GM11168 (cell line): Measurements from ENCODE around the gene MUC13.

Experiments used
- in situ Hi-C: fragments of 300-500 bp; cut with MboI; formaldehyde crosslinking; loops from one replicate; pipeline ENCODE4 v1.12.0; 2022; ENCODE audit warnings: low sequenced_read_pairs; ENCODE audit not compliant: unreplicated experiment

MUC13 gene

DNA sequence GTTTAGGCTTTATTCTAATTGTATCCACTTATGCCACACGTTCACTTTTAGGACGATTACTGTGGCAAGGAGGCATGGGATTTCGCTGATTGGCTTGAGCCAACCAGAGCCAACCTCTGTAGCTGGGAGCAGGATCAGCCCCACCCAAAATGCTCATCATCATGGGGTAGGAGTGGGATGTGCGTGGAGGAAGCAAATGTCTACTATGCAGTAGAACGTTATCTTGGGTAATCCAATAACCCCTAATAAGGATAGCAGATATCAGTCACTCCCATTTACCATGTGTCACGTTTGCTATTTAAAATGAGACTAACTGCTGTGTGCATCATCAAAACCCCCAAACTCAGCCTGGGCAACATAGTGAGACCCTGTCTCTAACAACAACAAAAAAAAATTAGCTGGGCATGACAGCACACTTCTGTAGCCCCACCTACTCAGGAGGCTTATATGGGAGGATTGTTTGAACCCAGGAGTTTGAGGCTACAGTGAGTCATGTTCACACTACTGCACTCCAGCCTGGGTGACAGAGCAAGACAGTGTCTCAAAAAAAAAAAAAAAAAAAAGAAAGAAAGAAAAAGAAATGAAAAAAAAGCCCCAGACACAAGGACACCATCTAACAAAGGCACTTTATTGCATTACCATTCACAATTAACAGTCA, 29.6 kb downstream of the MUC13 start:
- in situ Hi-C loops, result loop anchor here (5.0 kb wide), 1 partner anchor 143 kb away; no protein-coding TSS in a partner anchor

DNA sequence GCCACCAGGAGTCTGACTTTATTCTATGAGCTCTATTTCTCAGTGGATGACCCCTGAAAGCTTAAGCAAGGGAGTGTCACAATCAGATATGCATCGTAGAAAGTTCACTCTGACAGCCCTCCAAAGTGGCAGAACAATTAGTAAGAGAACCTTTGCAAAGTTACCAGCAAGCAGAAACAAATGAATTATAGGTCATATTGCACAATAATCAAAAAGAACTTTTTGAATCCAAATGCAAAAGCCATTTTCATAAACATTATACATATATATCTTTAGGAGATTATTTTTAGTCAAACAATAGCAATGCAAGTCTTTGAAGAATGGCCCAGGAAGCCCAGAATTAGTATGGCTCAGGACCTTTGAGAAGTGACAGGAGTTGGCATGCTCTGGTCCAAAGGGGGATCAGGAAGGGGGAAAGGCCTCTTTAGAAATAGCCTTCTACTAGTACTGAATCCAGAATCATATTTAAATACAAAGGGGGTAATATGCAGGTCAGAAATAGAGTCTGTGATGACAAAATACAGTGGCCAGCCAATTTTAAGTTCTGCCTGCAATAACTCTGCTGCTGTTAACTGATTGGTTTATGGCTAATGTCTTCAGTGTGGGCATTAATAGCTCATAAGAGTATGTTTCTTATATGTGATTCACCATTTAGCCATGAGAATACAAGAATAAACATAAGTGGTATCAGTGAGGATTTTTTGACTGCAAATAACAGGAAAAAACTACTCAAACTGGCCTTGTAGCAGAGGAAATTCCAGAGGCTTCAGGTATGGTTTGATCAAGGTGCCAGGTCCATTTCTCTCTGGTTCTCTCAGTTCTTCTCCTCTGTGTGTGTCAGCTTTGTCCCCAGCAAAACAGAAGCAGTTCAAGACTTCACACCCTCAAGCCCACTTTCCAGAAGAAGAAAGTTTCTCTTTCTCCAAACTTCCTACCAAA, 30.4 kb downstream of the MUC13 start:
- in situ Hi-C loops, result loop anchor here (5.0 kb wide), 1 partner anchor 142 kb away; no protein-coding TSS in a partner anchor

DNA sequence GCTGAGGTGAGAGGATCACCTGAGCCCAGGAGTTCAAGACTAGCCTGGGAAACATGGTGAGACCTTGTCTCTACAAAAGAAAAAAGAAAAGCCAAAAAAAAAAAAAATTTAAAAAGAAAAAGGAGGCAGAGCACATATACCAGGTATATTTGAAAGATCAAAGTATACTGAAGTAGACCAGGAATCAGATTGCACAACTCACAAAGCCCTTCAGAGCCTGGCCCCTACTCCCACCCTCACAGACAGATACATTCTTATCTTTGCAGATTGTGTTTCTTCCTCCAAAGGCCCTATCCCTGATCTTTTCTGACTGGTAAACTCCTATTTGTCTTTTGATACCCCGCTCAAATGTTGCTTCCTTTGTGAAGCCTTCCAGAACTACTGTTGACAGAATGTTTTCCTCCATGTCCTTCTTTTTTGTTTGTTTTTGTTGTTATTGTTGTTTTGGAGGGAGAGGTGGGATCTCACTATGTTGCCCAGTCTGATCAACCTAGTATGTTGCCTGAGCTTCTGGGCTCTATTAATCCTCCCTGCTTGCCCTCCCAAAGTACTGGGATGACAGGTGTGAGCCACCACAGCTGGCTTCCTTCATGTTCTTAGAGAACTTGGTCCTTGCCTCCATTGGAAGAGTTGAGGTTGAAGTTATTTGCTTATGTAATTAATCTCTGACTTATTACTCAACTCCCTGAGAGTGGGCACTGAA, 37.6 kb downstream of the MUC13 start:
- in situ Hi-C loops, result no loop called here

DNA sequence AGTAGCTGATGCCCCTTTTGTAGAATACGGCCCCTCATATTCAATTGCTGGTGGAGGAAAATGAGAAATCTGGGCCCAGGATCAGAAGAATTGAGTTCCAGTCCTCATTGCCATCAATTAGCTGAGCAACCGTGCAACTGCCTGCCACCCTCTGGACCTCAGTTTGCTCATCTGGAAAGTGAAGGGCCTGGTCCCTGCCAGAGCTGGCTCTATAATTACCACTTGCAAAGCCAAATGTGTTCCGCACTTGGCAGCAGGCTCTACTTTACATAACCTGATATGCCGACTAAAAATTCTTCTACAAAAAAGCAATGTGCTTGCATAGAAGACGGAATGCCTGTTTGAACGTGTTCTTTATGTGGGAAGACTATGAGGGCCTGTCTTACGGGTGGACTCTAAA, 38.8 kb downstream of the MUC13 start:
- in situ Hi-C loops, result no loop called here

DNA sequence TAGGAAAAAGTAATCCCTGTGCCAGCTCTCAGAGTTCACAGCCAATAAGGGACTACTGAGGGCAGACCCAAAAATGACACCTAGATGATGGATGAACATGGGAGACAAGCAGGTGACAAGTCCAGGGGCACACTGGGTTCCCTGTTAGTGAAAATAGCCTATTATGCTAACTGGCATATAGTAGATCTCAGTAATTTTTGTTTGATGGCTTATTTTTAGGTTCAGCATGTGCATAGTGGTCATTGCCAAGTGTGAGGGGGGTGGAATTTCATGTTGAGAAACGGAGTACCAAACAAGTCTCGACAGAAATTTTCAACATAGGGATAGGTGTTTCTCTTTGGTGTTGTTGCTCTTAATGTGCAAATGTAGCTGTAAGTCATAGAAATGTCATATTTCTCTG, 41.0 kb downstream of the MUC13 start:
- in situ Hi-C loops, result no loop called here

DNA sequence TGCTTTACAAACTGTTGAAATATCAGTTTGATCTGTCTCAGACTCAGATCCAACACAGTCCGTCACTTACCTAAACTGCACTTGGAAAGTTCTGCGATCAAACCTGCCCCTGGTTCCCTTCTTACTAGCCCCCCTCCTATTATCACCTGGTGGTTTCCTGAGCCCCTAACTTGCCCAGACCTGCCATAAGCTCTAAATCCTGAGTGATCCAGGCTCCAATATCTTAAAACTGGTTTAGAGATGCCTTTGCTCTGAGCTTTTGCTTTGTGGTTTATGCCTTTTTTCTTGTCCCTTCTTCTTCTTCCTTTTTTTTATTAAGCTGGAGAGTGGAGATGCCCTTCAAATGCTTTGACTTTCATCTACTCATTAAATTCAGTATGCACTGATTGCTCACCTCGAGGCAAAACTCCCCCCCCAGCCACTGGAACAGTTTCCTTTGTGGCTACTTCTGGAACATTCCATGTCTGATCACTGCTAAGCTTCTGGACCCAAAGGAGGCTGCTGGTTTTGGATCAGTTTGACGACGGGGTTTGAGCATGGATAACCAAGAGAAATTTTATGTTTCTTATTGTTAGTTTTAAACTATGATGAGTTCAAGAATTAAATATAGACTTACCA, 43.9 kb downstream of the MUC13 start:
- in situ Hi-C loops, result no loop called here

DNA sequence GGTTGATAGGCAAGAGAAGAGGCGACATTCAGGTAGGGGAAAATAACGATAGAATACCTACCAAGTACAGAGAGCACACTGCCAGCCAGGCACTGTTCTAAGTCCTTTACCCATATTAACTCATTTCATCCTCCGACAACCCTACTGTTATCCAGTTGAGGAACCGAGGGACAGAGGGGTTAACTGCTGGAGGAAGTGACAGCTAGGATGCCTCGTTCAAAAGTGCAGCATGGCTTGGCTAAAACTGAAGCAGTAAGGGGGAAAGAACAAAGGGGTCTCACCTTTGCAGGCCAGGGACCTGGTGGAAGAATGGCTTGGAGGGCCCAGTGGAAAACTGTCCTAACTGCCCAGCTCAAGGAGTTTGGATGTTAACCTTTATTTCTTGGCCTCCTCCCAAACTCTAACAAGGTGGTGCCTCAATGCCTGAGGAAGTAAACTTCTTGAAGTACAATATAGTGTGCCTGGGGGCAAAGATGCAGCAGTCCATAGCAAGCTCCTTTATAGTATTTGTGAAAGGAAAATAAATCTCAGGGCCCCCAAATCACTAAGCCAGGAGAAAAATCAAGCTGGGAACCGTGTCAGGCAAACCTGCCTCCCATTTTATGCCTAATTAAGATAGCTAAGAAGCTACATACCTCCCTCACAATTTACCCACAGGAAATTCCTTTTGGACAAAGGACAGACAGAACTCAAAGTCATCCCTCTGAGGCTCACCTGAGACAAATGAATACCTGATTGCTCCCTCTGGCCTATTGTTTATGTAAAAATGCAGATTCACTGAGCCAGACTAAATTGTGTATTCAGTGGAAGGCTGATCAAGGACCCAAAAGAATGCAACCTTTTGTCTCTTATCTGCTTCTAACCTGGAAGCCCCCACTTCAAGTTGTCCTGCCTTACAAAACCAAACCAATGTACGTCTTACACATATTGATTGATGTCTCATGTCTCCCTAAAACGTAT, 45.8 kb downstream of the MUC13 start:
- in situ Hi-C loops, result no loop called here

DNA sequence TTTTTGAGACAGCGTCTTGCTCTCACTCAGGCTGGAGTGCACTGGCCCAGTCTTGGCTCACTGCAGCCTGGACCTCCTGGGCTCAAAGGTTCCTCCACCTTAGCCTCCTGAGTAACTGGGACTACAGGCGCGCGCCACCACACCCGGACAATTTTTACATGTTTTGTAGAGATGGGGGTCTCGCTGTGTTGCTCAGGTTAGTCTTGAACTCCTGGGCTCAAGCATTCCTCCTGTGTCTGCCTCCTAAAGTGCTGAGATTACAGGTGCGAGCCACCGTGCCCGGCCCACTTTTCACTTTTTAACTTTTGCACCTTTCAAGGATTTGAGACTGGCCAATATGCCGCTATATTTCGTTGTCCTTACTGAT, 46.6 kb downstream of the MUC13 start:
- in situ Hi-C loops, result no loop called here

DNA sequence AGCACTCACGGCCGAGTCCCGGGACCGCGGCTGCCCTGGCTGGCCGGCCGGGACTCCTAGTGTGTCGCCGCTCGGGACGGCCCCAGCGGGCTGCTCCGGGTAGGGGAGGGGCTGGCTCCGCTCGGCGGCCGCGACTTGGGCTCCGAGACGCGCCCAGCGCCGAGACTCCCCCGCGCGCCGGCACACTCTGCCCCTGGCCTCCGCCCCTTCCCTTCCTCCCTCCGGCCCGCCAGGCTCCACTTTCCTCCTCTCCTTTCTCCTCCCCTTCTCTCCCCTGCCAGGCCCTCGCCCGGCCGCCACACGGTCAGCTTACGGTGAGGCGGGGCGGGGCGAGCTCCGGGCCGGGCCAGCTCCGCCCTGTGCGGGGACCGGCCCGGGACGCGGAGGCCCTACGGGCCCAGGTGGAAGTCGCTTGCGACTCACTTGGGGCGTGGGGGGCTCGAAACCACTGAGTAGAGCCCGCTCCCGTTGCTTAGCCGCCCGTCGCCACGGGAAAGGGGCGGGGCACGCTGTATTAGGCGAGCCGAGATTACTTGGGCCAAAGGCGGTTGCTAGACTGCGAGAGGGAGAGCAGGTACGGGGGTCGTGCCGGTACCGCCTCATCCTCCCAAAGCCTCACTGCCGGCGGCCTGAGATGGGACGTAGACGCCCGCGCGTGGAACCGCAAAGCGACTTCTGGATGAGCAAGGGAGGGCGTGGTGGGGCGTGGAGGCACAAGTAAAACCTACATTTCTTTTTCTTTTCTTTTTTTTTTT, 47.2 kb downstream of the MUC13 start, which contains the start of gene ITGB5:
TSS of gene ITGB5 (minus strand) at position 189 of the 755 bp plus-strand sequence. CDS start 365 bp downstream, outside the sequence.
- in situ Hi-C loops, result no loop called here

DNA sequence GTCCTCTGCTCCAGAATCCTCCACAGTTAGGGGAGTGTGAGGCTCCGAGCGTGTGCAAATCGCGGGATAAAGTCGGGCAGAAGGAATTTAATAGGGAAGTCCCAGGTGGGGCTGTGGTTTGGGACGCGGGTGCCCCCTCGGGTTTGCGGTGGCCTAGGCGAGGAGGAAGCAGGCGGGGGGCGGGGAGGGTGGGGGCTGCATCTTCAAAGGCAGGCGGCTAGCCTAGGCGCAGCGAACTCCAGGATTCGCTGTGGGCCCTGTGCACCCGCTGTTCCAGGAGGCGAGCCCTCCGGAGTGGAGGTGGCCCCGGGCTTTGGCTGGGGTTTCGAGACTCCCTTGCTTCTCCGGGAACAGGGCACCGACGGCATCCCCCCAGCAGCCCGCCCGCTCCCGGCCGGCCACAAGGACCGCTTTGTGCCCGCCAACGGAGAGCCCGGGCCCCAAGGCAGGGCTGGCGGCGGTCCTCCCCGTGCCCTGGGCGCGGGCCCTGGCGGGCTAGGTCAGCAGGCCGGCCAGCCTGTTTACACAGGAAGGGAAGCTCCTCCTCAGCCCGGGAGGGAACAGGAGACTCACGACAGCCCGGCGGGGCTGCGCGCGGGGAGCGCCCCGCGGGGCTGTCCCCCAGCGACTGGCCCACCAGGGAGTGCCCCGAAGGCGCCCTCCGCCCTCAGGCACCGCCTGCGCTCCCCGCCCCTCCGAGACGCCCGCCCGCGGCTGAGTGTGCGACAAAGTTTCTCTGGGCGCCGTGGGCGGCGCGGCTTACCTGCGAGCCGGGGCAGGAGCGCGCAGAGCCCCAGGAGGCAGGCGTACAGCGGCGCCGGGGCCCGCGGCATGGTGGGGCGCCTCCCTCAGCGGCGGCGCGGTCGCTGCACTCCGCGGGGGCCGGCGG, 48.1 kb downstream of the MUC13 start:
- in situ Hi-C loops, result no loop called here

DNA sequence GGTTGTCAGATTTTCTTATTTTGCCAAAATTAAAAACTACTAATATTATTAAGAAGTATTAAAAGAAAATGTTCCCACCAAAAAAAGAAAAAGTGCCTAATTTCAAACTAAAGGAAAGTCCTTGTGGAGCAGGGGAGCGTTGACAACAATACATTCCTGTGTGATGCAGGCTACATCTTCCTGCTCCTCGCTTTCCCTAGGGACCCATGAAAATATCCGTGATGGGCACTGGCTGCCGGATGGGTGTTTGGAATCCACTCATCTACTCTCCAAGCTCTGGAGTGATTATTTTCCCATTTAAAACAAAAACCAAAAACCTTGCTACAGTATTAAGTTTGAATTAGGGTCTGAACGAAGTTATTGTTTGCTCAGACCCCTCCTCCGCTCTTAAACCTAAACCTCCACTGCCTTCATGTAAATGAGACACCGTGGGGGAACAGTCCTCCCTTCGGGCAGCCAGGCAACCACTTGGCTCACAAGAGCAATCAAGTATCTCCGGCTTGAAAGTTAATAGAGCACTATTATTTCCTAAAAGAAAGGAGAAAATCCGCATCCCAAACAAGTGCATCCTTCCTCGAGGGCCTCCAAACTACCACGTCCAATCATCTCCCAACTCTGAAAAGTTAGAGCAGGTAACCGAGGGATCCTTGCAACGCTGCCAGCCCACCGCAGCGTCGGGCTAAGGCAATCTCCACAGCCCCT, 48.9 kb downstream of the MUC13 start:
- in situ Hi-C loops, result no loop called here

DNA sequence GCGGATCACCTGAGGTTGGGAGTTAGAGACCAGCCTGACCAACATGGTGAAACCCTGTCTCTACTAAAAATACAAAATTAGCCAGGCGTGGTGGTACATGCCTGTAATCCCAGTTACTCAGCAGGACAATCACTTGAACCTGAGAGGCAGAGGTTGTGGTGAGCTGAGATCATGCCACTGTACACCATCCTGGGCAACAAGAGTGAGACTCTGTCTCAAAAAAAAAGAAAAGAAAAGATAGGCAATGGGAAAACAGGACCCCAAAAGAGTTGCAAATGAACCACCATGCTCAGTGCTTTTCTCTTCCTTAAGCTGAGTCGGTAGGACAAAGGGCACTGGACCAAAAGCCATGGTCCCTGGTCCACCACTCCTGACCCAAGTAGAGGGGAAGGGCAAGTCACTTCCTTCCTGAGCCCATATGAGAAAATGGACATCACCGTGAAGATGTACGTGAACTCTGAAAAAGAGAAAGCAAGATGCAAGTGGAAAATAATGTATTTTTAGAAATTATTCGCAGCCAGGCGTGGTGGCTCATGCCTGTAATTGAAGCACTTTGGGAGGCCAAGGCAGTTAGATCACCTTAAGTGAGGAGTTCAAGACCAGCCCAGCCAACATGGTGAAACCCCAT, 50.0 kb downstream of the MUC13 start:
- in situ Hi-C loops, result no loop called here

DNA sequence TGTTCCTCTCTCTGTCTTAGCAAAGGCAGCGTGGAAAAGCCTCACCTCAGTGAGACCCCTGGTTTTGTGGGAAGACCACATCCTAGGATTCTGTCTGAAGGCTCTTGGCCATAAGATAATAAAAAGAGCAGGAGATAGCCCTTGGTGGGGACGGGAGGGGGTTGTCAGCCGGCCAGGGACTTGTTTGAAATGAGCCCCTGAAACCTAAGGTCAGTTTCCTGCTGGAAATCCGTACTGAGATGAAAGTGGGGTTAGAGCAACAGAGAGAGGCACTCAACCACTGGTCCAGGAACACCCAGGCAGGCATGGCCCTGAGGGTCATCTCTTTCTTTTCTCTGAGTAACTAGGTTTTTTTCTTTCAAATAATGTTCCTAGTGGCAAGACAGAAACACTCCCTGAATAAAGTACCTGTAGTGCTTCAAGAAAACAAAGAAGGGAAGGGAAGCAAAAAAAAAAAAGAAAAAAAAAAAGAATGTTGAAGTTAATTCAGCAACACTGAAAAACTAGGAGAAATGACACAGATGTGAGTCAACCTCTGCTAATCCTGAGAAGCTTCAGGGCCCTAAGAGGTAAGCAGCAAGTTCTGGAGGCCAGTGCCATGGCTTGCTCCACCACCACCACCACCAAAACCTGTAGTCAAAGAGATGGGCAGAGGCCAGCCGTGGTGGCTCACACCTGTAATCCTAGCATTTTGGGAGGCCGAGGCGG, 50.6 kb downstream of the MUC13 start:
- in situ Hi-C loops, result no loop called here

DNA sequence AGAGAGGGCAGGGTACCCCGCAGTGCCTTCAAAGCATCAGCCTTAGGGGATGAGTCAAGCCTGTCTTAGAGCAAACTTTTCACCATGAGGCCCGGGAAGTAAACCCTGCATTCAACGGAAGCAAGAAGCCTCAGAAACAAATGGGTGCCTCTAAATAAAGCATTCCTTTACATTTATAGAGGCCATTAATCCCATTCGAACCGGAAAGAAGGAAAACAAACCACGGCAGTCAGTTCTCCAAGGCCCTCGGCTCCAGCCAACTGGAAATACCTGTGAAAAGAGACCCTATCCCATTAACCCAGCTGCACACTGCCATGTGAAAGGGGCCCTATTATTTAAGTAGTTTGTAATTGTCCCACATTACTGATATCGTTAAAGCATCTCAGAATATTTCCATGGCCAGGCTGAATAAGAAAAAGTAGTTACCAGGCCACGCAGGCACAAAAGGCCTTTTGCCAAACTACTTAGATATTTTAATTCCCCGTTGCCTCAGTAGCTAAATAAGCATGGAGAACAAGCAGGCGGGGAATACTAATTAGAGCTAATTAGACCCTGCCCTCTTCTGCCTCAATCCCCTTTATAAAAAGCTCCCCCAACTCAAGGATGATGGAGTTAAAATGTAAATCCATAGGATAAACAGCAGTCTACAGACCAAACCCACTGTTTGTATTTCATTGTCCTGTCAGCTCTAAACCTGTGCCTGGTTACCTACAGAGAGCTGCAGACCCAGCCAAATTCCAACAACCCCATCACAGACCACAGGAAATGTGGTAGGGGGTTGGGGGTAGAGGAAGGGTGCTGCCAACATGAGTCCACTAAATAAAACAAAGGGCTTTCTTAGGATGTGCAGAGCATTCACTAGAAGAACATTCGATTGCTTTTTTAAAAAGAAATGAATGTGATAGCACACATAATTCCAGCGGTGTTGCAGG, 51.5 kb downstream of the MUC13 start:
- in situ Hi-C loops, result no loop called here
